Cortex of kidney (tissue), 1 donor: ENCODE results near the gene CHST9.
"Not testable (repeated sequence)": the region's sequence is repeated elsewhere in the genome, so short reads cannot be mapped to it uniquely, and the experiment has no call there.

Experiments used
- DNase-seq: peaks from one replicate; lab custom pipeline; 2025; lab: John Stamatoyannopoulos, UW

The CHST9 gene

GRCh38 chr18:26928670-26929313 is 256.3 kb downstream of the CHST9 start:
- no peak for DNase-seq

GRCh38 chr18:26927822-26928221 is 257.3 kb downstream of the CHST9 start:
- not testable (repeated sequence) for DNase-seq

GRCh38 chr18:26926066-26926675 is 258.9 kb downstream of the CHST9 start:
- DNase-seq, result no peak

- no peak for DNase-seq
These were observed 259.8 kb downstream of the CHST9 start for GRCh38 chr18:26925313-26925712.

- no peak for DNase-seq
These were observed 262.8 kb downstream of the CHST9 start for GRCh38 chr18:26922313-26922712.

GRCh38 chr18:26920644-26921043 is 264.5 kb downstream of the CHST9 start:
- DNase-seq, result no peak

GRCh38 chr18:26919627-26920026 is 265.5 kb downstream of the CHST9 start:
- DNase-seq, result no peak

GRCh38 chr18:26919201-26919600 is 265.9 kb downstream of the CHST9 start:
- no peak for DNase-seq

GRCh38 chr18:26911840-26912239 is 273.3 kb downstream of the CHST9 start:
- DNase-seq, result no peak

GRCh38 chr18:26909599-26910290 is 275.4 kb downstream of the CHST9 start:
- no peak for DNase-seq

GRCh38 chr18:26908906-26909305 is 276.2 kb downstream of the CHST9 start:
- DNase-seq, result no peak

GRCh38 chr18:26902291-26902690 is 282.8 kb downstream of the CHST9 start:
- DNase-seq, result no peak

- no peak for DNase-seq
These were observed 284.1 kb downstream of the CHST9 start for GRCh38 chr18:26901020-26901419.

GRCh38 chr18:26894426-26894825 is 290.7 kb downstream of the CHST9 start:
- no peak for DNase-seq

- DNase-seq, result no peak
These were observed 291.1 kb downstream of the CHST9 start for GRCh38 chr18:26893996-26894395.

- DNase-seq, result no peak
These were observed 296.8 kb downstream of the CHST9 start for GRCh38 chr18:26888259-26888658.

- DNase-seq, result no peak
These were observed 310.0 kb downstream of the CHST9 start for GRCh38 chr18:26875040-26875654.

- no peak for DNase-seq
These were observed 310.8 kb downstream of the CHST9 start for GRCh38 chr18:26874283-26874682.

GRCh38 chr18:26869640-26870039 is 315.5 kb downstream of the CHST9 start:
- DNase-seq, result no peak

GRCh38 chr18:26868968-26869586 is 316.0 kb downstream of the CHST9 start:
- no peak for DNase-seq

- no peak for DNase-seq
These were observed 317.6 kb downstream of the CHST9 start for GRCh38 chr18:26867471-26867870.

GRCh38 chr18:26865557-26865956 is 319.6 kb downstream of the CHST9 start, which contains the start of gene AQP4:
AQP4 (minus strand) TSS chr18:26865707; CDS start chr18:26865689, 18 bp downstream.
- DNase-seq, result no peak
